NB4 (cell line): ENCODE data around the gene ARL4D.

Source experiments
- MAX ChIP-seq: IDR thresholded peaks from 2 replicates; pipeline ENCODE4 v1.6.1; 2011; ENCODE audit warnings: low read depth, low read length
- POLR2A ChIP-seq: IDR thresholded peaks from 2 replicates; pipeline ENCODE4 v1.6.1; 2011; ENCODE audit warnings: mild to moderate bottlenecking; ENCODE audit not compliant: insufficient read length; ENCODE audit errors: extremely low read depth
- TF ChIP-seq, protein P1 (sequence below): IDR thresholded peaks from one replicate; pipeline ENCODE4 v1.5.1; 2012; ENCODE audit warnings: low read depth, low read length

- TF ChIP-seq, protein P1, sequence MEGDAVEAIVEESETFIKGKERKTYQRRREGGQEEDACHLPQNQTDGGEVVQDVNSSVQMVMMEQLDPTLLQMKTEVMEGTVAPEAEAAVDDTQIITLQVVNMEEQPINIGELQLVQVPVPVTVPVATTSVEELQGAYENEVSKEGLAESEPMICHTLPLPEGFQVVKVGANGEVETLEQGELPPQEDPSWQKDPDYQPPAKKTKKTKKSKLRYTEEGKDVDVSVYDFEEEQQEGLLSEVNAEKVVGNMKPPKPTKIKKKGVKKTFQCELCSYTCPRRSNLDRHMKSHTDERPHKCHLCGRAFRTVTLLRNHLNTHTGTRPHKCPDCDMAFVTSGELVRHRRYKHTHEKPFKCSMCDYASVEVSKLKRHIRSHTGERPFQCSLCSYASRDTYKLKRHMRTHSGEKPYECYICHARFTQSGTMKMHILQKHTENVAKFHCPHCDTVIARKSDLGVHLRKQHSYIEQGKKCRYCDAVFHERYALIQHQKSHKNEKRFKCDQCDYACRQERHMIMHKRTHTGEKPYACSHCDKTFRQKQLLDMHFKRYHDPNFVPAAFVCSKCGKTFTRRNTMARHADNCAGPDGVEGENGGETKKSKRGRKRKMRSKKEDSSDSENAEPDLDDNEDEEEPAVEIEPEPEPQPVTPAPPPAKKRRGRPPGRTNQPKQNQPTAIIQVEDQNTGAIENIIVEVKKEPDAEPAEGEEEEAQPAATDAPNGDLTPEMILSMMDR = no peak
- no peak for TF ChIP-seq POLR2A
- no peak for TF ChIP-seq MAX
Observed at GRCh38 chr17:43359469-43360110, 39.2 kb upstream of the ARL4D start.
